Stomach (tissue), 4 donors: Measurements from ENCODE around the gene GCNT4.
"Not testable (repeated sequence)": the region's sequence is repeated elsewhere in the genome, so short reads cannot be mapped to it uniquely, and the experiment has no call there.

Experiments
- POLR2A ChIP-seq, 4 donors: fragments of 450-650 bp; IDR thresholded peaks; one replicate each; pipeline ENCODE4 v1.6.1; 2016; ENCODE audit warnings: antibody characterized with exemption in 4 of 4, control low read depth in 2 of 4, mild to moderate bottlenecking in 1 of 4, moderate library complexity in 1 of 4
- TF ChIP-seq, protein P1 (sequence below), 7 experiments: fragments of 450-650 bp in 4 of 7; fragments of 200-600 bp in 3 of 7; sonication (generic) in 3 of 7; IDR thresholded peaks; one replicate each; pipeline ENCODE4 v1.5.1; 2016 to 2019; ENCODE audit warnings: antibody characterized with exemption in 7 of 7, control low read depth in 2 of 7, mild to moderate bottlenecking in 1 of 7

DNA sequence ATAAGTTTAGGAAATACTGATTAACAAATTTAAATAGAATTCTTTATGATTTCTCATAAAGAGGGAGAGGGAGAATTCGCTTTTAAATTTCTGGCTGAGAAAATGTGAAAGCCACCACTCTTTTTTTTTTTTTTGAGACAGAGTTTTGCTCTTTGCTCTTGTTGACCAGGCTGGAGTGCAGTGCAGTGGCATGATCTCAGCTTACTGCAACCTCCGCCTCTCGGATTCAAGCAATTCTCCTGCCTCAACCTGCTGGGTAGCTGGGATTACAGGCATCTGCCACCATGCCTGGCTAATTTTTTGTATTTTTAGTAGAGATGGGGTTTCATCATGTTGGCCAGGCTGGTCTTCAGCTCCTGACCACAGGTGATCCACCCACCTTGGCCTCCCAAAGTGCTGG, 27.0 kb upstream of the GCNT4 start:
- TF ChIP-seq POLR2A (IDR thresholded peaks at IDR 0.05), result not testable (repeated sequence)
- TF ChIP-seq, protein P1, sequence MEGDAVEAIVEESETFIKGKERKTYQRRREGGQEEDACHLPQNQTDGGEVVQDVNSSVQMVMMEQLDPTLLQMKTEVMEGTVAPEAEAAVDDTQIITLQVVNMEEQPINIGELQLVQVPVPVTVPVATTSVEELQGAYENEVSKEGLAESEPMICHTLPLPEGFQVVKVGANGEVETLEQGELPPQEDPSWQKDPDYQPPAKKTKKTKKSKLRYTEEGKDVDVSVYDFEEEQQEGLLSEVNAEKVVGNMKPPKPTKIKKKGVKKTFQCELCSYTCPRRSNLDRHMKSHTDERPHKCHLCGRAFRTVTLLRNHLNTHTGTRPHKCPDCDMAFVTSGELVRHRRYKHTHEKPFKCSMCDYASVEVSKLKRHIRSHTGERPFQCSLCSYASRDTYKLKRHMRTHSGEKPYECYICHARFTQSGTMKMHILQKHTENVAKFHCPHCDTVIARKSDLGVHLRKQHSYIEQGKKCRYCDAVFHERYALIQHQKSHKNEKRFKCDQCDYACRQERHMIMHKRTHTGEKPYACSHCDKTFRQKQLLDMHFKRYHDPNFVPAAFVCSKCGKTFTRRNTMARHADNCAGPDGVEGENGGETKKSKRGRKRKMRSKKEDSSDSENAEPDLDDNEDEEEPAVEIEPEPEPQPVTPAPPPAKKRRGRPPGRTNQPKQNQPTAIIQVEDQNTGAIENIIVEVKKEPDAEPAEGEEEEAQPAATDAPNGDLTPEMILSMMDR (IDR thresholded peaks at IDR 0.05), result not testable (repeated sequence)
